ENCODE measurements around the gene KMT2E.

KMT2E gene

DNA sequence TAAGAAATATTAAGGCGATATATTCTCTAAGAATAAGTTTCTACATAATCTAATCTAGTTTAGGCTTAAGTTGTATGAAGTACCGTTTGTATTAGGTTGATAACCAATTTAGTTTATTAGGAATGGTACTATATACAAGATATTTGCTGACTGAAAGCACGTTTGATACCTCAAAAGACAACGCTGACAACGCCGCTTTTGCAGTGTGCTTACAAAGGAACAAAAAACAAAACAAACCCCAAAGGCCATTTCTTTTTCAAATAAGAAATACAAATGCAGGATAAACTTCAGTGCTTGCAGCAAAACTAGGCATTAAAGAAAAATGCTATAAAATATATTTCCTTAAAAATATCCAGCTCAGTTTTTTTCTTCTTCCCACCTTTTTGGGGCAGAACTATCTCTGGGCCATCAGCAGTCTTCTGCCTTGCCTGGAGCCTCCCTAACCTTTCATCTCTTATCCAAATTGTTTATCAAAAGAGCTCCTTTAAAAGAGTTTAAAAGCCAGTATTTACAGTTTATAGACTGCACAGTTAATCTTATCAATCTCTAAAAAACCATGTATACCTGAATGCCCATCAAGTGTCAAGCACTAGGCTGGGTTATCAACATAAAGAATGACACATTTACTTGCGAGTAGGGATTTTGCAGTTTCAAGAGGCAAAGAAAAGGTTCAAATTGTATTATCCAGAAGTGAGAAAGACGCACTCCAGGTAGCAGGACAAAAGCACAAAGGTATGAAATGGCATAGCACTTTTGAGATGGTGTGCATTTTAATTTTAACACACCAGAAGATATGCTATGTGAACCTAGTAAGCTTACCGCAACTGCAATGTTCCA lies 4.1 kb upstream of the KMT2E start:
- DNase-seq: no peak

DNA sequence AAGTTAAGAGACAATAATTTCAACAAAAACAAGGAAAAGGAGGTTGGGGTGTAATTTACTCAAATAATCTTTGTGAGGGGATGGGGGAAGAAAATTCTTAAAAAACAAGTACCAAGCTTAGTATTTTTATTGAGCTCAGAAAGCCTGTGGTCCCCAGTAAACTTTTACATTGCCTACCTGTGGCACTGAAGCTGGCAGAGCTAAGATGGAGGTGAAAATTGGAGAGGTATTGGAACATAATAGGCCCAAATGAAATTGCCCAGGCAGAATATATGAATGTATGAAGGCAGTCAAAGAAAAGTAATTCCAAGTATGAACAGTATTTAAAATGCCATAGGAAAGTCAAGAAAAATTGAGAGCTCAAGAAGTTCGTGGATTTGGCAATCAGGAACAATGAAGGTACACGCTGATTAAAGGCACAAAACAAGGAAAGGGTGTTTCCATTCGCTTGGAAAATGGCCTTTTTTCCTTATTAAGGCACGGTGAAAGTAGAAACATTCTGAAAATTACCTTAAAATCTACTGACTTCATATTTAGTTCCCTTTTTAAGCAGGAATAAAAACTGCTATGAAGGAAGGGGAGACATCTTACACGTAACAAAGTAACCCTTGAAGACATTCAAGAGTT lies 3.4 kb upstream of the KMT2E start:
- no peak for DNase-seq

DNA sequence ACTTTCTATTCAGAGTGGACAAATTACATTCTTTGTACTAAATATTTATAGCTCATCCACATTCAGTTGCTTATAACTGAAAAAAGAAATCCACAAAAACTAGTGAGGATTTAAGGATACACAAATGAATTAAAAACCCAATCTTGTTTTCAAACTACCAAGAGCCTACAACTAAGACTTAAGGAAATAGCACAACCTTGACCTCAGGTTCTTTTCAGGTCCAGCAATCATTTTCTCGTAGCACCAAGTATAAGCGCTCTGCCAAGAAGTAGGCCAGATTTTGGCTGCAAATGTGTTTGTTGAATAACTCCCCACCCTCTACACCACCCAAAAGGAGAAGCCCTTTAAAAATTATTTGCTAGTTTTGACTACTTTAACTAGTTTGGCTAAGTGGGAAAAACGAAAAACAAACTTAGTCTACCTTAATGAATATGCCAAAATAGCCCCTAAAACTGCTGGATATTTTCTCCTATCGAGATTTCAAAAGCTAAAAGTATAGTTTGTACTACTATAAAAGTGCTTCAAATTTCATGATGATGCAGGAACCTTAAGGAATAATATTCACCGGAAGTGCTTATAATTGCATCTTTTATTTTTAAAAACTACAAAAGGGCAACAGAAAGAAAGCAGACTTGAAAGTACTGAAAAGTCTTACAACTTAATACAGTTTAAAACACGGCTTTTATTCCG lies 2.7 kb upstream of the KMT2E start:
- DNase-seq: no peak

DNA sequence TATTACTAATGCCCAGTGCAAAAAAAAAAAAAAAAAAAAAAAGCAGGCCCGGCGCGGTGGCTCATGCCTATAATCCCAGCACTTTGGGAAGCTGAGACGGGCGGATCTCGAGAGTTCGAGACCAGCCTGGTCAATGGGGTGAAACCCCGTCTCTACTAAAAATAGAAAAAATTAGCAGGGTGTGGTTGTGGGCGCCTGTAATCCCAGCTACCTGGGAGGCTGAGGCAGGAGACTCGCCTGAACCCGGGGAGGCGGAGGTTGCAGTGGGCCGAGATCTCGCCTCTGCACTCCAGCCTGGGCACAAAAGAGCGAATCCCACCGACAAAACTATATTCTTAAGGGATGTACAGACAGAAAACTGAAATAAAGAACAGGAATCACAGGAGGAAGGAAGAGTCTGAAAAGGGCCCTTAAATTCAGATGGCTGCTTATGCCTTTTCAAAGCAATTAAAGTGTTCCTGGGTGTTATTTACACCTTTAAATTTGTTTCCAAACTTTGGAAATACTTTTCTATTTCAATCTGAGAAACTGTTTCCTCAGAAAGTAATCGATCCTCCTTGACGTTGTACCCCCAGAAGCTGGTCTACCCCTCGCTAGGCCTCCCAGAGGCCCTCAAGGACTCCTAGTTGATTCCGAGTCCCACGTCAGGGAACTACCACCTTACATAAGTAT lies 2.0 kb upstream of the KMT2E start:
- DNase-seq: no peak

DNA sequence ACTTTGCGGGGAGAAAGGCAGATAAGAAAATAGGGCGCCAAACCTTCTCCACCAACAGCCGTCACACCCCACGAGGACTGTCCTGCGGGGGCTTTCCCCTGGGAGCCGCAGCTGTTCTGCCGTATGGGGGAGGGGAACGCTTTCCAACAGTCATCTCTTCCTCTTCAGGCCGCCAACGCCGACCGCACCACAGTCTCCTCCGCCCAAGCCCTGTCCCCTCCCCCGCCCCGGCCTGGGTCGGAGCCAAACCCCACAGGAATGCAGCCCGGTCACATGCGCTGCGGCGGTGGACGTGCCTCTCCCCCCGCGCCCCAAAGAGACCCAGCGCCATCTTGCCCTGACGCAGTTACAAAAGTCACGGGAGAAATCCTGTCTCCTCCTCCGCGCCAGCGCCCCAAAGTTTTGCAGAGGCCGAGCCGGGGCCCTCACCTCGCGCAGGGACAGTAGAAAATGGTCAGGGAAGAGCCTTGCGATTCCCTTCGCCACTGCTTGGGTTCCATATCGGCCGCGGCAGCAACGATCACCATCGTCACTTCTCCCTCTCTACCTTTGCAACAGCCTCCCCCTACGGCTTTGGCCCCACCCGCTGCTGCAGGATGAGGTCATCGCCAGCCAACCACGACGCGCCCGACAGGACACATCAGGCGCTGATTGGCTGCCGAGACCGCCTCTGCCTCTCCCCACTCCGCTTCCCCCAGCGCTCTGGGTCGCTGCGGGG lies 1.3 kb upstream of the KMT2E start:
- peak; percentile 88 to 95 for DNase-seq

DNA sequence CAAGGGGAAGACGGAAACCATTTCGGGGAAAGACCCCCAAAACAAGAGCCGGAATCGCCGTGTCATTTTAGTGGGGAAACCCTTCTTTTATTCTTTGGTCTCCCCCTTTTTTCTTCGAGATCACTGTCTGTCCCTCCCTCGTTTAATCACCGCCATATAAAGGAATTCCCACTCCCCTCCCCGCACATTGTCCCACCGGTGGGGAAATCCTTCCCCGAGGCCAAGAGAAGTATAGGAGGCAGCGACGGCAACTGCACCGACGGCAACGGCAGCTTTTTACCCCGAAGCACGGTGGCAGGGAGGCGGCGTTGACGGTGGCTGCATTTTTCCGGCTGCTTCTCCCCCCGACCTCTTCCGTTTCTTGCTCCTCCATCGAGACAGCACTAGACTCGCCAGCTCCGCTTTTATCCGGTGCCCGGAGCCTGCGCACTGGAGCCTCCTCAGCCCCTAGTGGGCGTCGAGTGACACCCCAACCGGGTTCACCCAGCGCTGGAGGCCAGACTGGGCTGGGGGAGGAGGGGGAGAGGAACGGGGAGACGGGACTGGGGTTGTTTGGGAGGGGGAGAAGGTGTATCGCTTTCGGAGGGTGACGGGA lies 687 bp upstream of the KMT2E start:
- DNase-seq: peak; percentile 62 to 78

DNA sequence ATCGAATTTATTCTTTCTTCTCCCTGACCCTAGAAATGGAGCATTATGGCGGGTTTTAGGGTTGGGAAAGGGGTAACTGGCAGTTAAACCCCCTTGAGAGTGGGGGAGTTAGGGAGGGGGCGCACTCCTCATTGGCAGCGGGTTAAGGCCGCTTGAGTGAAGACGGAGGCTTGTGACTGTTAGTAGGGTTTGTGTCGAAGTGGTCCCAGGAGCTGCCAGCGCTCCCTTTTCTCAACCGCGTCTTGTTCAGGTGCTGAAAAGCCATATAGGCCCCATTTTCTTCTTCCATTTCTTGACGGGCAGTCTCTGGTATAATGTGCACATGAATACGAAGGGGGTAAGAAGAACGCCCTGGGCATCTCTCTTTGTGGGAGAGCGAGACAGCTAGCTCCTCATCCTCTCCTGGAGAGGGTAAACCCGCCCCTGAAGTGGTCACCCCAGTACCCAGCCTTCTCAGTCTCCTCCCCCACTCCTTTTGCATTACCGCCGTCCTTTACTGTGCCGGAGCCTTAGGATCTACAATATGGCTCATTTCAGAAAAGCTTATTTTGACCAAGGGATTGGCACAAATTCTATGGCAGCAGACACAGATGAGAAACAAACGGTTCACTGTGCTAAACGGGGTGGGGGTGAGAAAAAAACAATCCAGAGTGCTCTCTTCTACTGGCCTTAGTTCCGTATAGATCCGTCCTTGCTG lies 836 bp downstream of the KMT2E start:
- DNase-seq: peak in 1 of 2 experiments; percentile 21

DNA sequence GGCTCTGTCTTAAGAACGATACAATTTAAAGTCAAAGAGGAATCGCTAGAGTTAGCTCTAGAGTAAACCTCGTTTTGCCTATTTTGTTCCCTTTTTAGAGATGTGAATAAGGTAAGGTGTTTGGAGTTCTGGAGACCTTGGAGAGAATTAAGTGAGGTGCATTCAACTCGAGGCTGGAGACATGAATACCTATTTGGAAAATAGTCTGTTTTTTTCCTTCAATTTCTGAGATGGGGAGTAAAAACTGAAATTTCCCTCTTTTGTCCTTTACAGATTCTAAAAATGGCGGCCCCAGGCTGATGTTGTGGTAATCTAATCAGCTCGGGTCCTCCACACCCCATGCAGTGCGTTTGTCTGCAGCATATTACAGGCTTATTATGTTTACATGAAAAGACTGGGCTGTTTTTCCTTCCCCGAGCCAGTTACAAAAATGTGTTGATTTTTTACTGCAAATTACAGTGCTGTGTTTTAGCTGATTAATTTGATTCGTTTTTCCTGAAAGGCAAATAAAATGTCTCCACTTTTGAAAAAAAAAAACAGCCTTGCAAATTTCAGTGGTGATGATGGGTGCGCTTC lies 1.5 kb downstream of the KMT2E start:
- DNase-seq: peak in 1 of 2 experiments; percentile 19

DNA sequence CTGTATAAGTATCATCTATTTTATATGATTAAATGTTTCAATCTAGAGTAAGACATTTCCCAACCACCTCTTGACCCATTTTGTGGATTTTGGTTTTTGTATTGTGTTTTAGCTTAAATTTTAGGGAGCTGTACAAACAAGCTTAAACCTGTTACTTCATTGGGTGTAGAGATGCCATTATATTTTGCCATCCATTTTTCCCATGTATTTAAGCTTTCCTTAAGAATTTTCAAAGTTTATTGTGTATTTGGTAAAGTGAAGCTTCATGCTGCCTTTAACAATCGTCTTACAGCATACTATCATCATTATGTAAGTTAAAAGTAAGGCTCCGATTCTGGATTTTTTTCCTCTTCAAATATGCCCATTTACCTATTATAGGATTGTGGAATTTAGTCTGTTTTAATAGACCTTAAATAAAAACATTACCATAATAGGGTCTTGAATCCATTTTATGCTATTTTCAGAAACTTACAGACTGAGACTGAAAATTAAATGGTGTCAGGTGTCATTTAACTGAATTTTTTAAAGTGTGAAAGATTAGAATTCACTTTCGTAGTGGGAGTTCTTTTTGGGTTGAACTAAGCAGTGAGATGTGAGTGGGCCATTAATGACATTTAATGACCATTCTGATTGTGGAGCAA lies 2.2 kb downstream of the KMT2E start:
- DNase-seq: no peak

DNA sequence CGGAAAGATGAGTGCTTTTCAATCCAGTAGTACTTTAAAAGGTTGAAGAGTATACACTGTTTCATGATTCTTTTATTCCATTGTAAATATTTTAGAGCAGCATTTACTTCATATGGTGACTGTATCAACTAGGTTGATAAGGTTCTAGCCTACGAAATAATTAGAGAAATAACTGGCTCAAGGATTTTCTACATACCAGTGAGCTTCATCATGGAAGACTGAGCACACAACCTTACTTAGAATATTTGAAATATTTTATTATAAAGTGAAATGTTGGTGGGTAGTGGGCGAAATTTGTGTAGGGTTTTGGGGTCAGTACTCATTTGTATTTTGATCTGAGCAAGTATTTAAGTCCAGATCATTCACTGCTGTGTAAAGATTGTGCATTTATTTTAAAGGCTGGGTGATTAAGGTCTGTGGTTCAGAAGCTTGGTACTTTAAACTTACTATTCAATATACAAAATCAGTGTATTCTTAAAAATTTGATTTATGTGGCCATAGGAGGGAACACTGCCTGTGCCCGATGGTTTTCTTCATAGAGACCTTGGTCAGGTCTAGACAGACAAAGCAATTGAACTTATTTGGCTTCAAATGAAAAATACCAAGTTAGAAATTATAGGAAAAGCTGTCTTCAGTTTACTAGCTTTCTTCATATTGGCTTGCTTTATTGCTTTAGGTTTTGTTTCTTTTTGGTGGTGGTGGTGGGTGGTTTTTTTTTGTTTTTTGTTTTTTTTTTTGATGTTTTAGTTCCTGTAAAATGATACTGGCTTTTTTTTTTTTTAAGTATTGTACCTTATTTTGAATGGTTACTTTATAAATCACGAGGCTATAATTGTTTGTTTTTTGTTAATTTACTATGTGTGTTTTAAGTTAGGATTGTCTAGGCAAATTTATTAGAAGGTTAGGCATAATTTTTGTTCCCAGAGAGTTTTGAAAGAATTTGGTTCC lies 3.0 kb downstream of the KMT2E start:
- DNase-seq: no peak

DNA sequence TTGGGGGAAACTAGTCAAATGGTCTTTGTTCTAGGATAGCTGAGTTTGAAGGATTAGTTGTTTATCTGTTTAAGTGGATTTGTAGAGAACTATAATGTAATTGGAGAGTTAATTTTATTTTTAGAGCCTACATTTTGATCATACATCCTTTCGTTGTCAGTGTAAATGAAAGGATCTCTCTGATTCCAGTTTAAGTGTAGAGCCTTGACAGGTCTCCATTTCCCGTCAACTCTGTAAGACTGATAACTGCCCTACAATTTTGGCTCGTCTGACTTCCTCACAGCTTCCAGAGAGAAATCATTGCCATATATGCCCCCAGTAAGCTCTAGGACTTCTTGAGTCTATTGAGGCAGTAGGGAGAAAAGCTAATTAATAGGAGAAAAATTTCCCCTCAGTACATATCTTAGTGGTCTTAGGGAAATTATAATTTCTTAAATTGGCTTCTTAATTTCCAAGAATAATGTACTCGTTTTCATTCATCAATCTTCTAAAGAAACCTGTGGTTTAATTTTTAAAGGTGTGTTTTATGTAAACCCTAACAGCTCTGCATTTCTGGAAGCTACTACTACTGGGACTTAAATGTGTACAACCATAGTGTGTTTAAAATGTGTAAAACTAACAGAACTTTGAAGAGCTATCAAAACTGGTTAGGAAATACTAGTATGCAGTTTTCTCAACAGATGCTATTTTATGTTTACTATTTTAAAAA lies 3.8 kb downstream of the KMT2E start:
- DNase-seq: no peak

DNA sequence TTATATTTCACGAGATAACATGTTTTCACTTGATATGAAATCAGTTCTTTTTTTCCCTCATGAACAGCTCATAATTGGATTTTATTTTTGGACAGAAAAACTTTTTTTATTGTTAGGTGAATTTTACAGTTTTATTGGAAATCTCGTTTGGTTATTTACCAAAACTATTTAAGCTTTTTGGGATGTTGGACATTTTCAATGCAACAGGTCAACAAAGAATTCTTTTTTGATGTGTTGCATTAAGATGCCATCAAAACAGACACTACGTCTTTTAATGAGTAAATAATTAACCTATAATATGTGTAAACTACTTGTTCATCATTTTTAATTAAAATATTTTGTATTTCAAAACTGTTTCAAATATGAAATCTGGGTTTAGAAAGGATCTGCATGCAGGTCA lies 5.3 kb downstream of the KMT2E start:
- DNase-seq: no peak

DNA sequence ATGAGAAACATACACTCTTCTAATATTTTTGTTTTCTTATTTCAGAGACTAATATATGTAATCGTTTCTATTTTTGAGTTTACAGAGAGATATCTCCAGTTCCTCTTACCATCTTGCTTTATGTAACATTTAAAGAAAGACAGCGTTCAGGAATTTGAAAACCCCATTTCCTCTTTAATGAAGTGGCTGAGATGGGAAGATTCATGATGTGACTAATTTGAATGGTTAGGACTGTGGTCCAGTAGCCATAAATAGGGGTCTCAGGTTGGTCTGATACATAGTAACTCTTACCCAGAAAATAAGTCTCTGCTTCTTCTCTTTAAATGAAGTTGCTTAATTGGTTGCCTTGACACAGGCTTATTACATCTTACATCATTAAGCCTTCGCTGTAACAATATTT lies 6.9 kb downstream of the KMT2E start:
- DNase-seq: no peak

DNA sequence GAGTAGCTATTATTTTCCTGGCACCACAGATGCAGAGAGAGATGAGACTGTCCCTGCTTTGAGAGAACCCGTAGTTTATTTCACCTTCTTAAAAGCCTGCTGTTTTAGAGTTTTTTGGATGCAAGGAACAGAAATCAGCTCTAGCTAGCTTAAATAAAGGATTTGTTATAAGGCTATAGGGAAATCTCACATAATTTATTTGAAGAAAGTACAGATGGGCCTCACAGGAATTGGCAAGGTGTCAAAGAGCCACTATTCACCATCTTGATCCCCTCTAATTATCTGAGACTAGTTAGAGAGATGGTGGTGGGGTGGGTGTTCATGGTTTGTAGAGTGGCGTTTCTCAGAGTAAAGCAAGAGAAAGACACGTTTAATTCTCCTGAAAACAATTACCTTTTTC lies 7.3 kb downstream of the KMT2E start:
- DNase-seq: no peak

DNA sequence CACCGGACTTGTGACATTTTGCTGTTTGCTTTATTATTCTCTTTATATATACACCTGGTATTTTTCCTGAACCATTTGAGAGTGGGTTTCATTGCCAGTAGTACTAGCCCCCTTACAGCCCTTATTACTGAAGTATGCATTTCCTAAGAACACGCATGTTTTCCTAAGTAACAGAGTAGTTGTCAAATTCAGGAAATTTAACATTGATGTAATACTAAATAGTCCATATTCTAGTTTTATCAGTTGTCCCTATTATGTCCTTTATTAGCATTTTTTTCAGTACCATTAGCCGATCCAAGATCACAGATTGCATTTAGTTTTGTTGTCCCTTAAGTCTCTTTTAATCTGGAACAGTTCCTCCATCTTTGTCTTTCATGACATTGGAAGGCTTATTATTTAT lies 8.0 kb downstream of the KMT2E start:
- no peak for DNase-seq

DNA sequence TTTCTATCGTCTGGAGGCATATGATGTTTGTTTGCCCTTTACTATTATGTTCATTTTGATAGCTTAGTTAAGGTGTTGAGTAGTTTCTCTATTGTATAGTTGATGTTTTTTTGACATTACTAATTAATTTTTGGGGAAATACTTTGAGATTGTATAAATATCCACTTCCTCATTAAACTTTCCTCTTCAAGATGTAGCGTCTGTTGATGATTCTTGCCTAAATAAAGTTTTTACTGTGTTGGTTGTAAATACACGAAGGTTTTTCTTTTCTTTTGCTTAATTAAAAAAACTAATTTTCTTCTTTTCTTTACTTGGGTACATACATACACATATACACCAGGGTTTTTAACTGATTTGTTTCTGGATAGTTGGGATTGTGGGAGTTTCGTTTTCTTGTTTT lies 8.5 kb downstream of the KMT2E start:
- no peak for DNase-seq

DNA sequence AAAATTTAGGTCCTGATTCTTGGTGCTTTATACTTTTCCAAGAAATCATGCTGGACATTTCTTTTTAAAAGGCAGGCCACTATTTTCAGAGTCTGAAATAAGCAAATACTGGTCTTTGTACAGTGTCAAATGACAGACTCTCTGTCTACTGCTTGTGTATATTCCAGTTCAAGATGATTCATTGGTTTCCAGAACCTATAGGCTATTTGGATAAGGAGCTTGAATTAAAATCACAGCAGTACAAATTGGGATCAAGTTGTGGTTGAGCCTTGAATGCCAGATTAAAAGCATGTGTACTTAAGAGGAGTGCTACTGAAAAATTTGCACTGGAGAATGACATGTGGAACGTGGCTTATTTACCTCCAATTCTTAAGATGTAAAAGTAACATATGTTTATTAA lies 10.7 kb downstream of the KMT2E start:
- peak in 1 of 2 experiments; percentile 24 for DNase-seq

DNA sequence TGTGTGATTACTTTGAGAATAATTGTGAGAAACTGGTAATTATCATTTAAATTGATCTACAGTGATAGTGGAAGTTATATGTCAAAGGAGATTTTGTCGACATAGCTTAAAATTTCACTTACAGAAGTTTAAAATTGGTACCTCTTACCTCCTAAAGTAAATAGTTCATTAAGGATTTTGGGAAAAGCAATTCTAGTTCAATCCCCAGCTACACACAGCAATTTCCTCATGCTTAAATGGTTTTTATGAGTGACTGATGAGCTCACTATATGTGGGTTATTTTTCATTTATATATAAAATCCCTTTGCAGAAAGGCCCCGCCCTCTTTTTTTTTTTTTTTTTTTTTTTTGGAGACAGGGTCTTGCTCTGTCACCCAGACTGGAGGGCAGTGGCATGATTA lies 12.7 kb downstream of the KMT2E start:
- DNase-seq: no peak
